SK-N-SH (cell line): ENCODE results near the gene VGLL4. TPM values are rescaled to one million over a fixed set of nuclear protein-coding genes. Genes with fewer than 3 reads are reported as not detected.

ENCODE experiments used
- CTCF ChIA-PET: fragments of 300-600, 350-600 bp; formaldehyde crosslinking; extraction: SDS; loops from one replicate; lab custom pipeline; 2021; lab: Yijun Ruan, JAX
- POLR2A ChIA-PET: fragments of 350-600 bp; sonication (Branson Sonifier 250); formaldehyde crosslinking; extraction: SDS; loops from one replicate; lab custom pipeline; 2020; ENCODE audit warnings: antibody characterized with exemption, inconsistent platforms; lab: Yijun Ruan, JAX
- DNase-seq: peaks from one replicate; pipeline ENCODE4 v3.0.0; 2012
- H2AFZ ChIP-seq: fragments of 200-600 bp; sonication (generic); 2 replicates; pipeline ENCODE4 v1.8.1; 2016; ENCODE audit warnings: antibody characterized with exemption, mild to moderate bottlenecking, low read depth
- H3F3A ChIP-seq: fragments of 200-600 bp; sonication (generic); replicated peaks from 2 replicates; pipeline ENCODE3; 2016; ENCODE audit warnings: antibody characterized with exemption, mild to moderate bottlenecking; ENCODE audit not compliant: insufficient read depth
- H3K27ac ChIP-seq, 2 experiments: fragments of 200-500 bp in 1 of 2; fragments of 200-600 bp in 1 of 2; sonication (Bioruptor generic) in 1 of 2; sonication (generic), shearing (Covaris generic) in 1 of 2; 2 replicates each; pipeline versions ENCODE4 v1.5.1 to v1.6.1; 2014 to 2016; ENCODE audit warnings: low read depth in 2 of 2, inconsistent platforms in 1 of 2, low read length in 1 of 2, mild to moderate bottlenecking in 1 of 2, mixed read lengths in 1 of 2
- H3K27me3 ChIP-seq: fragments of 200-600 bp; sonication (generic), shearing (Covaris generic); 2 replicates; pipeline ENCODE4 v1.6.1; 2016; ENCODE audit warnings: mixed run types; ENCODE audit not compliant: insufficient read depth
- H3K36me3 ChIP-seq, 2 experiments: fragments of 200-500 bp in 1 of 2; fragments of 200-600 bp in 1 of 2; sonication (Bioruptor generic) in 1 of 2; sonication (generic) in 1 of 2; replicated peaks in 1 of 2; 2 replicates each; pipeline versions ENCODE3 to v1.5.1; 2014 to 2016; ENCODE audit warnings: low read length in 1 of 2, mild to moderate bottlenecking in 1 of 2; ENCODE audit not compliant: insufficient read depth in 2 of 2, control insufficient read depth in 1 of 2
- H3K4me1 ChIP-seq, 2 experiments: fragments of 200-500 bp in 1 of 2; fragments of 200-600 bp in 1 of 2; sonication (Bioruptor generic) in 1 of 2; sonication (generic), shearing (Covaris generic) in 1 of 2; 2 replicates each; pipeline versions ENCODE4 v1.5.1 to v1.6.1; 2014 to 2016; ENCODE audit warnings: low read depth in 1 of 2, low read length in 1 of 2, mixed run types in 1 of 2; ENCODE audit not compliant: insufficient read depth in 2 of 2, control insufficient read depth in 1 of 2
- H3K4me2 ChIP-seq: fragments of 200-600 bp; sonication (generic), shearing (Covaris generic); 2 replicates; pipeline ENCODE4 v1.6.1; 2017; ENCODE audit warnings: mixed run types
- H3K4me3 ChIP-seq, 2 experiments: fragments of 200-500 bp in 1 of 2; fragments of 200-600 bp in 1 of 2; sonication (Bioruptor generic) in 1 of 2; sonication (generic), shearing (Covaris generic) in 1 of 2; 2 replicates each; pipeline versions ENCODE4 v1.5.1 to v1.8.1; 2014 to 2016; ENCODE audit warnings: low read depth in 2 of 2, inconsistent platforms in 1 of 2, low read length in 1 of 2, mild to moderate bottlenecking in 1 of 2, mixed read lengths in 1 of 2, moderate library complexity in 1 of 2
- H3K79me2 ChIP-seq: fragments of 200-600 bp; sonication (generic); 2 replicates; pipeline ENCODE4 v1.8.1; 2017; ENCODE audit warnings: mild to moderate bottlenecking; ENCODE audit not compliant: insufficient read depth
- H3K9ac ChIP-seq: fragments of 200-600 bp; sonication (generic); 2 replicates; pipeline ENCODE4 v1.6.1; 2017; ENCODE audit warnings: mixed run types
- H3K9me2 ChIP-seq: fragments of 200-600 bp; sonication (generic); 2 replicates; pipeline ENCODE4 v1.6.1; 2017; ENCODE audit warnings: mixed run types
- H3K9me3 ChIP-seq: fragments of 200-600 bp; sonication (generic); 2 replicates; pipeline ENCODE4 v1.6.1; 2017; ENCODE audit warnings: mixed run types, mild to moderate bottlenecking, moderate library complexity
- H4K20me1 ChIP-seq: fragments of 200-600 bp; sonication (generic); 2 replicates; pipeline ENCODE4 v1.6.1; 2017; ENCODE audit warnings: mild to moderate bottlenecking, mixed run types; ENCODE audit not compliant: insufficient read depth
- FOXJ3 ChIP-seq: sonication (generic); formaldehyde crosslinking; IDR thresholded peaks from 2 replicates; pipeline ENCODE4 v1.5.1; 2020; ENCODE audit warnings: mild to moderate bottlenecking, missing genetic modification reagents
- FOXM1 ChIP-seq: IDR thresholded peaks from 2 replicates; pipeline ENCODE4 v1.4.0; 2012; ENCODE audit warnings: low read depth, mild to moderate bottlenecking
- IRF3 ChIP-seq: fragments of 150-350 bp; IDR thresholded peaks from 2 replicates; pipeline ENCODE4 v1.6.1; 2016; ENCODE audit warnings: mild to moderate bottlenecking, low read depth, low read length
- JUND ChIP-seq: IDR thresholded peaks from 2 replicates; pipeline ENCODE4 v1.4.0; 2012
- MAX ChIP-seq: IDR thresholded peaks from 2 replicates; pipeline ENCODE4 v1.4.0; 2012; ENCODE audit warnings: low read depth
- MXI1 ChIP-seq: IDR thresholded peaks from 2 replicates; pipeline ENCODE4 v1.6.1; 2012; ENCODE audit warnings: mild to moderate bottlenecking, low read depth, low read length, improper control_type of control experiment
- SMC3 ChIP-seq: IDR thresholded peaks from 2 replicates; pipeline ENCODE4 v1.6.1; 2012; ENCODE audit warnings: low read depth, low read length, improper control_type of control experiment
- TAF1 ChIP-seq: IDR thresholded peaks from 2 replicates; pipeline ENCODE4 v1.6.1; 2012; ENCODE audit warnings: low read depth, mild to moderate bottlenecking, low read length, moderate library complexity, borderline replicate concordance
- TEAD4 ChIP-seq: IDR thresholded peaks from 2 replicates; pipeline ENCODE4 v1.4.0; 2012; ENCODE audit warnings: mild to moderate bottlenecking, borderline replicate concordance; ENCODE audit not compliant: insufficient read depth
- USF1 ChIP-seq: IDR thresholded peaks from 2 replicates; pipeline ENCODE4 v1.4.0; 2012; ENCODE audit warnings: low read depth, borderline replicate concordance
- ZBTB33 ChIP-seq: IDR thresholded peaks from 2 replicates; pipeline ENCODE4 v1.4.0; 2012; ENCODE audit warnings: low read depth, borderline replicate concordance
- WGBS: methylation state at CpG from one replicate; pipeline ENCODE4 v1.1.6; 2017; ENCODE audit warnings: low lambda C conversion rate; 5-methylcytosine and 5-hydroxymethylcytosine counted together
- polyA plus RNA-seq, 3 experiments: library from polyadenylated mRNA; depleted of rRNA; stranded (reverse); fragments of >200 nt; gene quantifications; 2 replicates each; pipeline ENCODE4 v1.2.3, GENCODE V29; 2012

The VGLL4 gene
- polyA plus RNA-seq, 1 of the 3 experiments (the other 2 are of a cell fraction), result 48.9 TPM

- Histone ChIP-seq H3K4me2 (no peak overlapping the region), H3K27me3 (no peaks in the 10 kb centered on the region), H3K9ac (no peak overlapping the region), H3K27ac (no peak overlapping the region; a peak in 1 of 4 replicates), H3F3A (peaks cover 19% of the 10 kb centered on the region), H3K36me3 (peaks cover 2 to 4% of the 10 kb centered on the region in 2 experiments), H3K4me1 (peaks cover 22 to 53% of the 10 kb centered on the region in 2 experiments; a peak in 2 of 4 replicates), H3K9me3 (no peaks in the 10 kb centered on the region), H2AFZ (no peak overlapping the region), H3K79me2 (peaks cover 100% of the 10 kb centered on the region), H4K20me1 (peaks cover 100% of the 10 kb centered on the region), H3K4me3 (no peak overlapping the region), H3K9me2 (no peaks in the 10 kb centered on the region)
- 97% methylated on average over 6 of the region's 9 CpGs for WGBS
- no peak for TF ChIP-seq JUND
- no peak for TF ChIP-seq TAF1
- TF ChIP-seq FOXJ3 (CRISPR knock-in tag), result no peak
- no peak for TF ChIP-seq ZBTB33
- TF ChIP-seq USF1, result no peak
- no peak for TF ChIP-seq SMC3
- TF ChIP-seq MAX, result no peak
- TF ChIP-seq TEAD4, result no peak
- no peak for TF ChIP-seq IRF3
- no peak for TF ChIP-seq FOXM1
- DNase-seq, result no peak
- ChIA-PET POLR2A (no interaction called here), CTCF (interaction anchor here (0.6 kb wide), 1 partner anchor 400 kb away, joined by 3 read pairs; no protein-coding TSS in a partner anchor)
These were observed 32.3 kb downstream of the VGLL4 start for GRCh38 chr3:11611341-11611799.

GRCh38 chr3:11610700-11611275 is 32.9 kb downstream of the VGLL4 start:
- Histone ChIP-seq H3F3A (peaks cover 19% of the 10 kb centered on the region), H3K9me2 (no peaks in the 10 kb centered on the region), H3K27ac (no peak overlapping the region; a peak in 1 of 4 replicates), H2AFZ (no peak overlapping the region), H3K4me3 (no peak overlapping the region), H3K4me2 (no peak overlapping the region), H3K4me1 (peaks cover 22 to 48% of the 10 kb centered on the region in 2 experiments; a peak in 2 of 4 replicates), H4K20me1 (peaks cover 100% of the 10 kb centered on the region), H3K79me2 (peaks cover 100% of the 10 kb centered on the region), H3K9ac (no peak overlapping the region), H3K9me3 (no peaks in the 10 kb centered on the region), H3K36me3 (peaks cover 2 to 10% of the 10 kb centered on the region in 2 experiments), H3K27me3 (no peaks in the 10 kb centered on the region)
- no peak for DNase-seq
- ChIA-PET POLR2A (no interaction called here), CTCF (interaction anchor here (0.6 kb wide), 1 partner anchor 400 kb away, joined by 3 read pairs; no protein-coding TSS in a partner anchor)
- 84% methylated on average over 8 of the region's 8 CpGs for WGBS
- TF ChIP-seq MXI1, result no peak
